GM18858 (cell line): ENCODE measurements around the gene GATC.
A peak's percentile ranks its signal among the peaks of the same experiment; 100 is the strongest.

Experiments used
- ATAC-seq: cut with Tn5 transposase; IDR thresholded peaks from one replicate; pipeline ENCODE4 v1.9.1; 2021; ENCODE audit not compliant: unreplicated experiment

GATC gene

GRCh38 chr12:120495731-120496412, 49.6 kb downstream of the GATC start, which contains the start of gene DYNLL1:
DYNLL1 (plus strand) TSS chr12:120496113; CDS start chr12:120496422, 309 bp downstream.
- ATAC-seq: peak; percentile 86

- no peak for ATAC-seq
Measured at GRCh38 chr12:120496413-120497340, 50.4 kb downstream of the GATC start.

GRCh38 chr12:120497524-120498150, 51.4 kb downstream of the GATC start:
- no peak for ATAC-seq

GRCh38 chr12:120498870-120499515, 52.7 kb downstream of the GATC start:
- ATAC-seq: no peak

- no peak for ATAC-seq
Measured at GRCh38 chr12:120500581-120500980, 54.3 kb downstream of the GATC start.

GRCh38 chr12:120504587-120504986, 58.3 kb downstream of the GATC start:
- no peak for ATAC-seq

- no peak for ATAC-seq
Measured at GRCh38 chr12:120508537-120508936, 62.3 kb downstream of the GATC start.
